ENCODE results near the gene HPSE2.

- no peak for TF ChIP-seq CTCF (IDR thresholded peaks at IDR 0.05; ENCODE audit: insufficient read depth, low read length, poor library complexity, severe bottlenecking)
- TF ChIP-seq EZH2phosphoT487 (conservative IDR thresholded peaks at IDR 0.05; ENCODE audit: low read length) = no peak
Measured at GRCh38 chr10:98489561-98490481, 745.8 kb downstream of the HPSE2 start.
